ENCODE data around the gene BRD2. TPM values are rescaled to one million over a fixed set of nuclear protein-coding genes. Genes with fewer than 3 reads are reported as not detected.

Gene BRD2
- total RNA-seq, 2 donors from 2014 or later = 134 to 169 TPM

DNA sequence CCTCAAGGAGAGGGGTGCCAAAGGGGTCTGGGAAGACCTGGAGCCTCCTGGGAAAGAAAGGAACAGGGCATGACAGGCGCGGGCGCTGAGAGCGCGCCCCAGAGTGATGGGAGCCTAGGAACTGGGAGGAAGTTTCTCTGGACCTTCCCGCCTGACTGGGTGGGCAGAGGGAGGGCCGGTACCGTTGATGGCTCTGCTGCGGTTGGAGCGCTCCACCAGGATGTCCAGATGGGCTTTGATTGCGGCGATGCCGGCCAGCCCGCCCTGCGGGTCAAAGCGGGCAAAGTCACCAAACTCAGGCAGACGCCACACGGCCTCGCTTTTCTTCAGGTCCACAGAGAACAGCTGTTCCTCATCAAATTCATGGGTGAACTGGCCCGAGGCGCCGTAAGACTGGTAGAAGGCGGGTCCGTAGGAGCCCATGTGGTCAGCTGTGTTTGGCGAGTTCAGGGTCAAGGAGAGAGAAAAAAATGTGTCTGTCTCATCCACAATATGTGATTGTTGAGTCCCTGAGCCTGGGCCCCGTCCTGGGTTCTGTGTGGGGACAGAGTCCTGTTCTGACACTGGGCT, 39.5 kb downstream of the BRD2 start:
- TF ChIP-seq, protein P1, sequence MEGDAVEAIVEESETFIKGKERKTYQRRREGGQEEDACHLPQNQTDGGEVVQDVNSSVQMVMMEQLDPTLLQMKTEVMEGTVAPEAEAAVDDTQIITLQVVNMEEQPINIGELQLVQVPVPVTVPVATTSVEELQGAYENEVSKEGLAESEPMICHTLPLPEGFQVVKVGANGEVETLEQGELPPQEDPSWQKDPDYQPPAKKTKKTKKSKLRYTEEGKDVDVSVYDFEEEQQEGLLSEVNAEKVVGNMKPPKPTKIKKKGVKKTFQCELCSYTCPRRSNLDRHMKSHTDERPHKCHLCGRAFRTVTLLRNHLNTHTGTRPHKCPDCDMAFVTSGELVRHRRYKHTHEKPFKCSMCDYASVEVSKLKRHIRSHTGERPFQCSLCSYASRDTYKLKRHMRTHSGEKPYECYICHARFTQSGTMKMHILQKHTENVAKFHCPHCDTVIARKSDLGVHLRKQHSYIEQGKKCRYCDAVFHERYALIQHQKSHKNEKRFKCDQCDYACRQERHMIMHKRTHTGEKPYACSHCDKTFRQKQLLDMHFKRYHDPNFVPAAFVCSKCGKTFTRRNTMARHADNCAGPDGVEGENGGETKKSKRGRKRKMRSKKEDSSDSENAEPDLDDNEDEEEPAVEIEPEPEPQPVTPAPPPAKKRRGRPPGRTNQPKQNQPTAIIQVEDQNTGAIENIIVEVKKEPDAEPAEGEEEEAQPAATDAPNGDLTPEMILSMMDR (IDR thresholded peaks at IDR 0.05) = no peak
- H3K4me3 ChIP-seq = no peak overlapping the region
- H3K36me3 ChIP-seq = no peaks in the 10 kb centered on the region
- H3K4me1 ChIP-seq (ENCODE audit: control insufficient read depth in 1 of 2, low read depth in 2 of 2) = no peaks in the 10 kb centered on the region
- no peaks in the 10 kb centered on the region for H3K9me3 ChIP-seq
- no peak overlapping the region for H3K27ac ChIP-seq
- no peaks in the 10 kb centered on the region for H3K27me3 ChIP-seq (replicated peaks; ENCODE audit: insufficient read depth)
- DNase-seq (ENCODE audit: low spot score) (no peak), ATAC-seq (ENCODE audit: insufficient number of reproducible peaks, low FRiP score, low read depth) (no peak)

DNA sequence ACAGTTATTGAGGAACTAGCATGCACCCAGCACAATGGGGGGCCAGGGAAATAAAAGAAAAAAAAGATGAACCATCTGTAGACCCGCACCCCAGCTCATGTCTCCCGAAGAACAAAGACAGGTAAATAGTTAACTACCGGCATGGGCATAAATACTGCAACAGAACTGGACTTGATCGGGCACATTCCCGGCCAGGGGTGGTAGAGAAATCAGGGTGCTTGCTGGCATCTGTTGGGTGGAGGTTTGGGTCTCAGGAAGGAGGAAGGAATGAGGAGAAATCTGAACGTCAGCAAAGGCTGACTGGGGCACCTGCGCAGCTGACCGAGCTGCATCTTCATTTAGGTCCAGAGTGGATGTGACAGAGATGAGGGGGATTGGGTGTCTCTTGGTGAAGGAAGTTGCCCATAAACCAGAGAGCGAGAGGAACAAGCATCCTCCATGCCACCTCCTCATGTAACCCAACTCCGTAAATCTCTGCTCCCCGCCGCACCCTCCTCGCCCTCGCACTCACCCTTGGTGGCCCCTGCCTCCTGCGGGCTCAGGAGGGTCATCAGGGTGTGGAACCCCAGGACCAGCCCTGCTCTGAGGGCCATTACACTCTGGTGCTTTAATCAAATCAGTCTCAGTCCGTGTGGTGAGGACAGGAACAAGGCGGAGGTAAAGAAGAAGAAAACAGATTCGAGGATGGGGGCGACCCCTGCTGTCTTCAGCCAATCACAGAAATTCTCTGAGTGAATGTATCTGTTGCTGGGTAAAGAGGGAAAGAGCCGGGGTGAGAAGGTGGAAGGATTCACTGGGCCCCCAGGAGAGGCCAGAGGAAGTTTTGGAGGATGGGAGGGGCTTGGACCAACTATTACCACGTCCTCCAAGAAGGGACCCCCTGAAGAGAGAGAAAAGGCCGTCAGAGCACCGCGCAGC, 40.8 kb downstream of the BRD2 start, which contains the start of gene HLA-DOA:
TSS of gene HLA-DOA (minus strand) at position 648 of the 918 bp plus-strand sequence.
- ATAC-seq (ENCODE audit: insufficient number of reproducible peaks, low FRiP score, low read depth) (peak; percentile 27), DNase-seq (ENCODE audit: low spot score) (no peak)
- no peaks in the 10 kb centered on the region for H3K4me1 ChIP-seq (ENCODE audit: control insufficient read depth in 1 of 2, low read depth in 2 of 2)
- H3K36me3 ChIP-seq = no peaks in the 10 kb centered on the region
- H3K27ac ChIP-seq = no peak within 1 kb of the TSS
- TF ChIP-seq, protein P1 (IDR thresholded peaks at IDR 0.05) = no peak
- H3K27me3 ChIP-seq (replicated peaks; ENCODE audit: insufficient read depth) = no peaks in the 10 kb centered on the region
- peak within 1 kb of the TSS; percentile 64 for H3K4me3 ChIP-seq
- no peaks in the 10 kb centered on the region for H3K9me3 ChIP-seq

DNA sequence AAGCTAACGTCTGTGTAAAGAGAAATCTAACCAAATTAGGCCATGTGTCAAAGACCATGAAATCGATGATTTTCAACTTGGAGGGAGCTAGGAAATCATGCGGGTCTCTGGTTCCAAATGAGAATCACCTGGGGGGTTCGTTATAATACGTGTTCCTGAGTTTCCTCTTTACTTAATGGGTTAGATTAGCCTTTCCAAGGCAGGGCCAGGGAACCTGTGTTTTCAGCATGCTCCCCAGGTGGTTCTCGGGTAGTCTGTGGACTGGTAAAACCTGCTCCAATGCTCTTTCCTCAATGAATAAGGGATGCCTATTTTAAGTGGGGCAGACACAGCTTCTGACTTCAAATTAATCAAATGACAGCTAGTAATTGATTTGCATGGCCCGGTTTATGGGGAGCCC, 42.0 kb downstream of the BRD2 start:
- H3K27me3 ChIP-seq (replicated peaks; ENCODE audit: insufficient read depth) = no peaks in the 10 kb centered on the region
- H3K4me1 ChIP-seq (ENCODE audit: control insufficient read depth in 1 of 2, low read depth in 2 of 2) = no peaks in the 10 kb centered on the region
- no peak overlapping the region for H3K4me3 ChIP-seq
- ATAC-seq (ENCODE audit: insufficient number of reproducible peaks, low FRiP score, low read depth) = no peak
- no peak for DNase-seq (ENCODE audit: low spot score)
- H3K9me3 ChIP-seq = no peaks in the 10 kb centered on the region
- H3K27ac ChIP-seq = no peak overlapping the region
- H3K36me3 ChIP-seq = no peaks in the 10 kb centered on the region
- TF ChIP-seq, protein P1 (IDR thresholded peaks at IDR 0.05) = no peak

DNA sequence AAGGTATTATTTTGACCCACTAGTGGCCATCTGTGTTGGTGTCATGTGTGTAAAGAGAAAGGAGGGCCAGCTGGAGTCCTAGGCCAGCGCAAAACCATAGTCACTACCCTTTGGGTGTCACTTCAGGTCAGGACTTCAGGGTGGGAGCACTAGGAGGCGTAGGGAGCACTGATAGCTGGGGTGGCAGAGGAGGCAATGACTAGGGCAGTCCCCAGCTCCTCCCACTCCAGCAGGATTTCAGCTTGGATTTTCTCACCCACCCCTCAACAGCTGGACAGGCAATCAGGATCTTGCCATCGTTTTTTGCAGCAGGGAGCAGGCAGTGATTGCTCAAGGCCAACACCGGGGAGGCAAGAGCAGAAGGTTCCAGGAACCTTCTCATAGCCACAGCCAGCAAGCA, 45.2 kb downstream of the BRD2 start:
- H3K27ac ChIP-seq = no peak overlapping the region
- no peaks in the 10 kb centered on the region for H3K27me3 ChIP-seq (replicated peaks; ENCODE audit: insufficient read depth)
- peaks cover 0 to 6% of the 10 kb centered on the region in 2 donors for H3K4me1 ChIP-seq (ENCODE audit: control insufficient read depth in 1 of 2, low read depth in 2 of 2)
- no peak for ATAC-seq (ENCODE audit: insufficient number of reproducible peaks, low FRiP score, low read depth)
- no peak for DNase-seq (ENCODE audit: low spot score)
- no peak overlapping the region for H3K4me3 ChIP-seq
- H3K9me3 ChIP-seq = no peaks in the 10 kb centered on the region
- no peaks in the 10 kb centered on the region for H3K36me3 ChIP-seq
- TF ChIP-seq, protein P1 (IDR thresholded peaks at IDR 0.05) = no peak

DNA sequence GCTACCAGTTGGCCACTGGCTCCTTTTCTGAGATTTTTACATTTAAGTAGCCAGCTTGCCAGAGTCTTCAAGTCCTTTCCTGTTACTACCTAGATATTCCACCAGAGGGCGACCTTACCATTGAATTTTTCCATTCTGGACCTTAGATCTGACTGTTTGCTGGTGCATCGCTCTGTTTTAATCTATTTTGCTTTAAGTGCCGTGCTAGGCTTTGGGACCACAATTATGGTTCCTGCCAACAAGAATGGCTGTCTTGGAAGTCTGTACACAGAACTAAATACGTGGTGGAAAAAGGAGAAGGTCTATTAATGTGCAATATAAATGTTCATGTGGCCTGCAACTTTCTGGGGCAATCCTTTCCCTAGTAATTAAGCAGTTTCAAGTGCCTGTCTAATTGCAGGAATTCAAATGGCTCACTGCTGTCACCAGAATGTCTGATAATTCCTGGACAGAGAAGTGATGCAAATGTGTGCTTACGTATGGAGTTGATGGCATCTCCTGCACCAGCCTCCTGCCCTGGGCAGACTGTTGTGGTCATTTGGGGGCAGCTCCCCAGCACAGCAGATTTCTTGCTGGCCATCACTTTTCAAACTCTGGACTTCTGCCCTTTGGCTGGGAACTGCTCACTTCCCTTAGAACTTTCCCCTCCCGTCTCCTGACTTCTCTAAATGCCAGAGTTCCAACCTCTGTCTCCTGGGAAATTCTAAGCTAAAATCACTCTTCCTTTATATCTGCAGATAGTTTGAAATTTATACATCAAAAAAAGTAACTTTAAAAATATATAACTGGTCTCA, 46.6 kb downstream of the BRD2 start:
- Histone ChIP-seq H3K27me3 (replicated peaks; ENCODE audit: insufficient read depth) (no peaks in the 10 kb centered on the region), H3K4me1 (ENCODE audit: control insufficient read depth in 1 of 2, low read depth in 2 of 2) (peaks cover 7 to 9% of the 10 kb centered on the region in 2 donors), H3K4me3 (no peak overlapping the region), H3K36me3 (no peaks in the 10 kb centered on the region), H3K27ac (no peak overlapping the region), H3K9me3 (no peaks in the 10 kb centered on the region)
- DNase-seq (ENCODE audit: low spot score) = no peak
- ATAC-seq (ENCODE audit: insufficient number of reproducible peaks, low FRiP score, low read depth) = no peak
- TF ChIP-seq, protein P1 (IDR thresholded peaks at IDR 0.05) = peak; percentile 83
